NCI-H345 treated with DMSO at 0.1 percent for 48 hours (cell line): ENCODE results near the gene SSNA1.
A peak's percentile ranks its signal among the peaks of the same experiment; 100 is the strongest.

Experiments
- DNase-seq: peaks from one replicate; lab custom pipeline; 2025; ENCODE audit not compliant: unreplicated experiment; lab: John Stamatoyannopoulos, UW

Gene SSNA1

GRCh38 chr9:137199411-137200121 lies 11.1 kb downstream of the SSNA1 start:
- DNase-seq: no peak

GRCh38 chr9:137200311-137201204 lies 12.1 kb downstream of the SSNA1 start, which contains the start of gene TPRN:
TPRN (minus strand) TSS chr9:137200741; CDS start chr9:137200711, 30 bp downstream.
- DNase-seq: peak; percentile 98

- no peak for DNase-seq
These were observed 12.9 kb downstream of the SSNA1 start for GRCh38 chr9:137201205-137201868.

GRCh38 chr9:137202966-137203365 lies 14.5 kb downstream of the SSNA1 start:
- DNase-seq: no peak

- no peak for DNase-seq
These were observed 16.3 kb downstream of the SSNA1 start for GRCh38 chr9:137204731-137205125.

GRCh38 chr9:137205126-137206069 lies 16.9 kb downstream of the SSNA1 start, which contains the start of the genes NDOR1 and TMEM203:
NDOR1 (plus strand) TSS chr9:137205700; CDS start chr9:137205778, 78 bp downstream.
TMEM203 (minus strand) TSS chr9:137205648; CDS start chr9:137205414, 234 bp downstream.
- DNase-seq: peak; percentile 58

- DNase-seq: no peak
These were observed 18.1 kb downstream of the SSNA1 start for GRCh38 chr9:137206602-137207001.

GRCh38 chr9:137211532-137211931 lies 23.1 kb downstream of the SSNA1 start:
- DNase-seq: no peak

GRCh38 chr9:137212520-137212919 lies 24.0 kb downstream of the SSNA1 start:
- DNase-seq: no peak

GRCh38 chr9:137213160-137214060 lies 24.9 kb downstream of the SSNA1 start:
- DNase-seq: no peak

GRCh38 chr9:137214620-137215019 lies 26.1 kb downstream of the SSNA1 start:
- DNase-seq: no peak

- DNase-seq: no peak
These were observed 26.9 kb downstream of the SSNA1 start for GRCh38 chr9:137215196-137215986.

GRCh38 chr9:137216188-137216965 lies 27.9 kb downstream of the SSNA1 start:
- DNase-seq: no peak

GRCh38 chr9:137217276-137218211 lies 29.1 kb downstream of the SSNA1 start:
- no peak for DNase-seq

GRCh38 chr9:137218212-137218753 lies 29.8 kb downstream of the SSNA1 start:
- no peak for DNase-seq

- no peak for DNase-seq
These were observed 30.3 kb downstream of the SSNA1 start for GRCh38 chr9:137218754-137219271.
